Liver (tissue), 9 donors: ENCODE measurements around the gene TMEM8B. TPM values are rescaled to one million over a fixed set of nuclear protein-coding genes. Genes with fewer than 3 reads are reported as not detected.

Experiments used
- DNase-seq: peaks from one replicate; pipeline ENCODE4 v3.0.0-alpha.2; 2017; ENCODE audit warnings: low spot score
- H3K27ac ChIP-seq, 2 donors: one replicate each; pipeline ENCODE4 v1.7.0; 2013; ENCODE audit warnings: inconsistent platforms in 2 of 2, low read length in 2 of 2, control low read depth in 1 of 2, low read depth in 1 of 2, mild to moderate bottlenecking in 1 of 2
- H3K27me3 ChIP-seq, 4 donors: one replicate each; pipeline versions ENCODE4 v1.6.1 to v1.7.0; 2013; ENCODE audit warnings: low read length in 3 of 4, inconsistent platforms in 1 of 4, mild to moderate bottlenecking in 1 of 4, moderate library complexity in 1 of 4; ENCODE audit not compliant: control insufficient read depth in 4 of 4, insufficient read depth in 4 of 4
- H3K36me3 ChIP-seq, 4 donors: one replicate each; pipeline versions ENCODE4 v1.6.1 to v1.7.0; 2013; ENCODE audit warnings: low read length in 3 of 4, mild to moderate bottlenecking in 3 of 4, low read depth in 1 of 4, moderate library complexity in 1 of 4; ENCODE audit not compliant: control insufficient read depth in 4 of 4, insufficient read depth in 3 of 4
- H3K4me1 ChIP-seq, 4 donors: one replicate each; pipeline versions ENCODE4 v1.6.1 to v1.7.0; 2013; ENCODE audit warnings: low read length in 3 of 4, mild to moderate bottlenecking in 3 of 4, moderate library complexity in 1 of 4; ENCODE audit not compliant: control insufficient read depth in 4 of 4, insufficient read depth in 4 of 4
- H3K4me3 ChIP-seq, 3 donors: one replicate each; pipeline versions ENCODE4 v1.6.1 to v1.7.0; 2013; ENCODE audit warnings: low read length in 3 of 3, control low read depth in 1 of 3, low read depth in 1 of 3, mild to moderate bottlenecking in 1 of 3
- H3K9ac ChIP-seq, 2 donors: one replicate each; pipeline ENCODE4 v1.7.0; 2013; ENCODE audit warnings: low read length in 2 of 2, mild to moderate bottlenecking in 2 of 2, moderate library complexity in 2 of 2, control low read depth in 1 of 2, low read depth in 1 of 2
- H3K9me3 ChIP-seq, 4 donors: one replicate each; pipeline versions ENCODE4 v1.6.1 to v1.7.0; 2013; ENCODE audit warnings: low read length in 3 of 4; ENCODE audit not compliant: control insufficient read depth in 4 of 4
- EGR1 ChIP-seq, 2 donors: IDR thresholded peaks; 2 replicates each; pipeline ENCODE4 v1.6.1; 2016 to 2018; ENCODE audit warnings: antibody characterized with exemption in 2 of 2, low read depth in 2 of 2
- FOXA1 ChIP-seq: IDR thresholded peaks from 2 replicates; pipeline ENCODE4 v1.6.1; 2016; ENCODE audit warnings: antibody characterized with exemption
- GABPA ChIP-seq, 2 donors: IDR thresholded peaks in 1 of 2; conservative IDR thresholded peaks in 1 of 2; 2 replicates each; pipeline ENCODE4 v1.6.1; 2016; ENCODE audit warnings: antibody characterized with exemption in 2 of 2, mild to moderate bottlenecking in 1 of 2, moderate library complexity in 1 of 2
- HNF4A ChIP-seq, 2 donors: conservative IDR thresholded peaks; 2 replicates each; pipeline ENCODE4 v1.6.1; 2016; ENCODE audit warnings: antibody characterized with exemption in 2 of 2, mild to moderate bottlenecking in 2 of 2
- HNF4G ChIP-seq: IDR thresholded peaks from 2 replicates; pipeline ENCODE4 v1.6.1; 2016; ENCODE audit warnings: antibody characterized with exemption
- JUND ChIP-seq, 2 donors: IDR thresholded peaks; 2 replicates each; pipeline ENCODE4 v1.6.1; 2016; ENCODE audit warnings: antibody characterized with exemption in 2 of 2
- RAD21 ChIP-seq, 2 donors: IDR thresholded peaks; 2 replicates each; pipeline ENCODE4 v1.6.1; 2016; ENCODE audit warnings: antibody characterized with exemption in 2 of 2, mild to moderate bottlenecking in 2 of 2
- RXRA ChIP-seq, 2 donors: IDR thresholded peaks; 2 replicates each; pipeline ENCODE4 v1.6.1; 2017 to 2018; ENCODE audit warnings: antibody characterized with exemption in 2 of 2, mild to moderate bottlenecking in 1 of 2
- SP1 ChIP-seq: IDR thresholded peaks from 2 replicates; pipeline ENCODE4 v1.6.1; 2018; ENCODE audit warnings: antibody characterized with exemption, mild to moderate bottlenecking
- TAF1 ChIP-seq: conservative IDR thresholded peaks from 2 replicates; pipeline ENCODE4 v1.6.1; 2016; ENCODE audit warnings: antibody characterized with exemption, mild to moderate bottlenecking
- YY1 ChIP-seq: IDR thresholded peaks from 2 replicates; pipeline ENCODE4 v1.6.1; 2016; ENCODE audit warnings: antibody characterized with exemption, mild to moderate bottlenecking
- WGBS: extraction: QIAGEN DNeasy Blood & Tissue Kit; methylation state at CpG from one replicate; pipeline ENCODE4 v1.1.7; 2013; 5-methylcytosine and 5-hydroxymethylcytosine counted together
- polyA plus RNA-seq, 2 donors: library from polyadenylated mRNA; stranded (reverse) in 1 of 2; unstranded in 1 of 2; fragments of 200-250 nt in 1 of 2; fragments of >200 nt in 1 of 2; fragmentation: Nextera tagmentation in 1 of 2; extraction: Ambion mirVana in 1 of 2; gene quantifications; one replicate each; pipeline versions ENCODE4 v1.2.1 to v1.2.3, GENCODE V29; 2013 to 2015
- total RNA-seq, 2 donors: library from RNA; depleted of rRNA; stranded (reverse); fragments of >200 nt; gene quantifications; one replicate each; pipeline ENCODE4 v1.2.3, GENCODE V29; 2014
- TF ChIP-seq, protein P1 (sequence below): fragments of 150-350 bp; IDR thresholded peaks from 2 replicates; pipeline ENCODE4 v1.5.1; 2017; ENCODE audit warnings: improper control_type of control experiment, low read depth, low read length; ENCODE audit not compliant: missing input control
- TF ChIP-seq, protein P2 (sequence below): IDR thresholded peaks from 2 replicates; pipeline ENCODE4 v1.6.1; 2016; ENCODE audit warnings: antibody characterized with exemption, mild to moderate bottlenecking
- TF ChIP-seq, protein P3 (sequence below): IDR thresholded peaks from 2 replicates; pipeline ENCODE4 v1.6.1; 2016; ENCODE audit warnings: antibody characterized with exemption
- TF ChIP-seq, protein P4 (sequence below): IDR thresholded peaks from 2 replicates; pipeline ENCODE4 v1.6.1; 2016; ENCODE audit warnings: antibody characterized with exemption
- TF ChIP-seq, protein P5 (sequence below): IDR thresholded peaks from 2 replicates; pipeline ENCODE4 v1.6.1; 2016; ENCODE audit warnings: antibody characterized with exemption
- donor health status: healthy.
- donor health status: healthy.
- donor health status: healthy.
- donor health status: healthy.
- donor health status: healthy.

TMEM8B gene
- total and polyA plus RNA-seq, 4 donors, result 1.1 to 5.4 (median 2.7) TPM

DNA sequence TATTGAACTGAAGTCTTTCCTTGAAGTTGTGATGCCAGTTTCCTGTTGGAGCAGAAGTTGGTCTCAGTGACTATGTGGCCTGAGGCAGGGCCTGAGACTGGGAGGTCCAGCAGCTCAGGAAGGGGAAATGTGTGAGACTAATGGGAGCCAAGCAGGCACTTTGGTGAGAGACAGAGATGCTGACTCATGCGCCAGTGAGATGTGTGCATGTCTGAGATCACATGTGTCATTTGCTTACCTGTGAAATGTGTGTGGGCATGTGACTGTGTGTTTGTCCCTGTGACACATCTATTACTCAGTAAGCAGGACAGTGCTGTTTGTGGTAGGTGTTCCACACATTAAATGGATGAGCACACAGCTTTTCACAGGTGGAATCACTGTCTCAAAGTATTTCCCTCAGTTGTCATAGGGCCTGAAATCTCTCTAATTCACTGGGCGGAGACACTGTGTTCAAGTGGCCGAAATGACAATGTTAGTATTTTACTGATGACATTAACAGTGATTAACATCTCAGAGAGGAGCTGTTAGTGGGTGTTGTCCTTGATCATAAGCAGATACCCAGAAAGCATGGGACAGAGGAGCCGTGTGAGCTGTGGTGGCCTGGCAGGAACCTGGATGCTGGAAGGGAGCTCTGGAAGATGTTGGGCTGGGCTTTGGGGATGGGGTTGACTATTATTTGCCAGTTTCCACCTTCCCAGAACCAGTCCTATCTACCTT lies 30.2 kb upstream of the TMEM8B start:
- 94% methylated on average over 4 of the region's 4 CpGs for WGBS
- Histone ChIP-seq H3K27ac (no peak overlapping the region), H3K36me3 (peaks cover 0 to 4% (median 2%) of the 10 kb centered on the region in 4 donors), H3K4me1 (peaks cover 4 to 17% (median 14%) of the 10 kb centered on the region in 4 donors), H3K9ac (no peak overlapping the region), H3K9me3 (no peaks in the 10 kb centered on the region), H3K4me3 (no peak overlapping the region), H3K27me3 (no peaks in the 10 kb centered on the region)
- TF ChIP-seq, protein P1, sequence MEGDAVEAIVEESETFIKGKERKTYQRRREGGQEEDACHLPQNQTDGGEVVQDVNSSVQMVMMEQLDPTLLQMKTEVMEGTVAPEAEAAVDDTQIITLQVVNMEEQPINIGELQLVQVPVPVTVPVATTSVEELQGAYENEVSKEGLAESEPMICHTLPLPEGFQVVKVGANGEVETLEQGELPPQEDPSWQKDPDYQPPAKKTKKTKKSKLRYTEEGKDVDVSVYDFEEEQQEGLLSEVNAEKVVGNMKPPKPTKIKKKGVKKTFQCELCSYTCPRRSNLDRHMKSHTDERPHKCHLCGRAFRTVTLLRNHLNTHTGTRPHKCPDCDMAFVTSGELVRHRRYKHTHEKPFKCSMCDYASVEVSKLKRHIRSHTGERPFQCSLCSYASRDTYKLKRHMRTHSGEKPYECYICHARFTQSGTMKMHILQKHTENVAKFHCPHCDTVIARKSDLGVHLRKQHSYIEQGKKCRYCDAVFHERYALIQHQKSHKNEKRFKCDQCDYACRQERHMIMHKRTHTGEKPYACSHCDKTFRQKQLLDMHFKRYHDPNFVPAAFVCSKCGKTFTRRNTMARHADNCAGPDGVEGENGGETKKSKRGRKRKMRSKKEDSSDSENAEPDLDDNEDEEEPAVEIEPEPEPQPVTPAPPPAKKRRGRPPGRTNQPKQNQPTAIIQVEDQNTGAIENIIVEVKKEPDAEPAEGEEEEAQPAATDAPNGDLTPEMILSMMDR, result no peak
- no peak for TF ChIP-seq FOXA1
- TF ChIP-seq, protein P2, sequence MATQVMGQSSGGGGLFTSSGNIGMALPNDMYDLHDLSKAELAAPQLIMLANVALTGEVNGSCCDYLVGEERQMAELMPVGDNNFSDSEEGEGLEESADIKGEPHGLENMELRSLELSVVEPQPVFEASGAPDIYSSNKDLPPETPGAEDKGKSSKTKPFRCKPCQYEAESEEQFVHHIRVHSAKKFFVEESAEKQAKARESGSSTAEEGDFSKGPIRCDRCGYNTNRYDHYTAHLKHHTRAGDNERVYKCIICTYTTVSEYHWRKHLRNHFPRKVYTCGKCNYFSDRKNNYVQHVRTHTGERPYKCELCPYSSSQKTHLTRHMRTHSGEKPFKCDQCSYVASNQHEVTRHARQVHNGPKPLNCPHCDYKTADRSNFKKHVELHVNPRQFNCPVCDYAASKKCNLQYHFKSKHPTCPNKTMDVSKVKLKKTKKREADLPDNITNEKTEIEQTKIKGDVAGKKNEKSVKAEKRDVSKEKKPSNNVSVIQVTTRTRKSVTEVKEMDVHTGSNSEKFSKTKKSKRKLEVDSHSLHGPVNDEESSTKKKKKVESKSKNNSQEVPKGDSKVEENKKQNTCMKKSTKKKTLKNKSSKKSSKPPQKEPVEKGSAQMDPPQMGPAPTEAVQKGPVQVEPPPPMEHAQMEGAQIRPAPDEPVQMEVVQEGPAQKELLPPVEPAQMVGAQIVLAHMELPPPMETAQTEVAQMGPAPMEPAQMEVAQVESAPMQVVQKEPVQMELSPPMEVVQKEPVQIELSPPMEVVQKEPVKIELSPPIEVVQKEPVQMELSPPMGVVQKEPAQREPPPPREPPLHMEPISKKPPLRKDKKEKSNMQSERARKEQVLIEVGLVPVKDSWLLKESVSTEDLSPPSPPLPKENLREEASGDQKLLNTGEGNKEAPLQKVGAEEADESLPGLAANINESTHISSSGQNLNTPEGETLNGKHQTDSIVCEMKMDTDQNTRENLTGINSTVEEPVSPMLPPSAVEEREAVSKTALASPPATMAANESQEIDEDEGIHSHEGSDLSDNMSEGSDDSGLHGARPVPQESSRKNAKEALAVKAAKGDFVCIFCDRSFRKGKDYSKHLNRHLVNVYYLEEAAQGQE, result no peak
- TF ChIP-seq, protein P3, sequence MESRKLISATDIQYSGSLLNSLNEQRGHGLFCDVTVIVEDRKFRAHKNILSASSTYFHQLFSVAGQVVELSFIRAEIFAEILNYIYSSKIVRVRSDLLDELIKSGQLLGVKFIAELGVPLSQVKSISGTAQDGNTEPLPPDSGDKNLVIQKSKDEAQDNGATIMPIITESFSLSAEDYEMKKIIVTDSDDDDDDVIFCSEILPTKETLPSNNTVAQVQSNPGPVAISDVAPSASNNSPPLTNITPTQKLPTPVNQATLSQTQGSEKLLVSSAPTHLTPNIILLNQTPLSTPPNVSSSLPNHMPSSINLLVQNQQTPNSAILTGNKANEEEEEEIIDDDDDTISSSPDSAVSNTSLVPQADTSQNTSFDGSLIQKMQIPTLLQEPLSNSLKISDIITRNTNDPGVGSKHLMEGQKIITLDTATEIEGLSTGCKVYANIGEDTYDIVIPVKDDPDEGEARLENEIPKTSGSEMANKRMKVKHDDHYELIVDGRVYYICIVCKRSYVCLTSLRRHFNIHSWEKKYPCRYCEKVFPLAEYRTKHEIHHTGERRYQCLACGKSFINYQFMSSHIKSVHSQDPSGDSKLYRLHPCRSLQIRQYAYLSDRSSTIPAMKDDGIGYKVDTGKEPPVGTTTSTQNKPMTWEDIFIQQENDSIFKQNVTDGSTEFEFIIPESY, result no peak
- TF ChIP-seq HNF4A (conservative IDR thresholded peaks at IDR 0.05), result no peak
- TF ChIP-seq RXRA (IDR thresholded peaks at IDR 0.05), result no peak
- TF ChIP-seq HNF4G, result no peak
- TF ChIP-seq GABPA (IDR thresholded peaks at IDR 0.05 in 1 of 2, conservative IDR thresholded peaks at IDR 0.05 in 1 of 2), result no peak
- TF ChIP-seq, protein P4, sequence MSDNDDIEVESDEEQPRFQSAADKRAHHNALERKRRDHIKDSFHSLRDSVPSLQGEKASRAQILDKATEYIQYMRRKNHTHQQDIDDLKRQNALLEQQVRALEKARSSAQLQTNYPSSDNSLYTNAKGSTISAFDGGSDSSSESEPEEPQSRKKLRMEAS, result no peak
- TF ChIP-seq, protein P5, sequence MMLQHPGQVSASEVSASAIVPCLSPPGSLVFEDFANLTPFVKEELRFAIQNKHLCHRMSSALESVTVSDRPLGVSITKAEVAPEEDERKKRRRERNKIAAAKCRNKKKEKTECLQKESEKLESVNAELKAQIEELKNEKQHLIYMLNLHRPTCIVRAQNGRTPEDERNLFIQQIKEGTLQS, result no peak
- no peak for DNase-seq

DNA sequence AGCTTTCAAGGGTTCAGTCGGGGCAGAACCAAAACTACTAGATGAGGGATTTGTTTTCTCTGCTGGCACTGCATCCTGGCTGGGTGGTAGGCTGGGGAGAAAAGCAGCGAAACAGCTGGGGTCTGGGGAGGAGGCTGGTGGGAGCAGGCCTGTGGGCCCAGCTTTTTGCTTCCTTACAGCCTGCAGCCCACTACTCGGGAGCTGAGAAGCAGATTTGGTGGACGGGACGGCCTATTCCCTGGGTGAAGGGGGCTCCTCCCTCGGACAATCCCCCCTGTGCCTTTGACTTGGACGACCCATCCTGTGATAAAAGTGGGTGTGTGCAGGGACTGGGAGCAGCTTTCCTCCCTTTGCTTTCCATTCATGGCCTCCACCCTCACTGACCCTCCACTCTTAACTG lies 28.5 kb upstream of the TMEM8B start:
- no peak for DNase-seq
- Histone ChIP-seq H3K9ac (no peak overlapping the region), H3K27me3 (no peaks in the 10 kb centered on the region), H3K36me3 (peaks cover 0 to 4% (median 2%) of the 10 kb centered on the region in 4 donors), H3K9me3 (no peaks in the 10 kb centered on the region), H3K4me3 (no peak overlapping the region), H3K27ac (no peak overlapping the region), H3K4me1 (peaks cover 4 to 17% (median 14%) of the 10 kb centered on the region in 4 donors)
- 84% methylated on average over 7 of the region's 7 CpGs for WGBS
- no peak for TF ChIP-seq RAD21 (IDR thresholded peaks at IDR 0.05)
- TF ChIP-seq, protein P2, result no peak
- TF ChIP-seq, protein P5, result no peak
- TF ChIP-seq RXRA (IDR thresholded peaks at IDR 0.05), result no peak
- no peak for TF ChIP-seq YY1
- no peak for TF ChIP-seq EGR1 (IDR thresholded peaks at IDR 0.05; ENCODE audit: low read depth in 2 of 2)
- no peak for TF ChIP-seq SP1
- TF ChIP-seq TAF1, result no peak
- TF ChIP-seq JUND (IDR thresholded peaks at IDR 0.05), result no peak
- TF ChIP-seq, protein P3, result no peak
